Cardiac septum (tissue), 1 donor: Measurements from ENCODE around the gene MTHFD1L. TPM values are rescaled to one million over a fixed set of nuclear protein-coding genes. Genes with fewer than 3 reads are reported as not detected.

Experiments
- DNase-seq: peaks from one replicate; pipeline ENCODE4 v3.0.0-alpha.2; 2020; ENCODE audit warnings: low spot score
- intact Hi-C: fragments of 100-400 bp; cut with DNase I; formaldehyde crosslinking; loops from one replicate; pipeline ENCODE4 v1.14.0; 2022
- total RNA-seq: library from RNA; stranded (reverse); fragmentation: NEBNext Ultra II Directional; extraction: Animal tissue kit (Norgen Biotek cat#: 25700); gene quantifications from one replicate; pipeline ENCODE4 v1.2.1, GENCODE V29; 2021
- donor health status: DM: no; HTN: no; CAD: no.

MTHFD1L gene
- total RNA-seq, 1 donor from 2014 or later: 5.3 TPM

DNA sequence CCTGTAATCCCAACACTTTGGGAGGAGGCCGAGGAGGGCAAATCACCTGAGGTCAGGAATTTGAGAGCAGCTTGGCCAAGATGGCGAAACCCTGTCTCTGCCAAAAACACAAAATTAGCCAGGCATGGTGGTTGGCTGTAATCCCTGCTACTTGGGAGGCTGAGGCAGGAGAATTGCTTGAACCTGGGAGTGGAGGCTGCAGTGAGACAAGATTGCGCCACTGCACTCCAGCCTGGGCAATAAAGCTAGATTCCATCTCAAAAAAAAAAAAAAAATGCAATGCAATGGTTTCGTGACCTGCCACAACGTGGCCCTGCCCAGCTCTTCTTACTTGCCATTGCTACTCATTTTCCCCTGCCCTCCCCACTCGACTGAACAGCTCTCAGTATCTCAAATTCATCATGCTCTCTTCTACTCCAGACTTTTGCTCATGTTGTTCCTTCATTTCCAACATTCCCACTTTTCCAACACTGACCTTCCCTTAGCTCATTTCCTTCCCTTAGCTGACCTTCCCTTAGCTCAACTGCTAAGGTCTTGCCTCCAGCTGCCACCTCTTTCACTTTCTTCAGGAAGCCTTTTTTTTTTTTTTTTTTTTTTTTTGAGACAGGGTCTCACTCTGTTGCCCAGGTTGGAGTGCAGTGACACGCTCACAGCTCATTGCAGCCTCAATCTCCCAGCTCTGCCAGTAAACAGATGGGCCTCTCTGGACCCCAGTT, 2.1 kb upstream of the MTHFD1L start:
- intact Hi-C loops: no loop called here
- no peak for DNase-seq

DNA sequence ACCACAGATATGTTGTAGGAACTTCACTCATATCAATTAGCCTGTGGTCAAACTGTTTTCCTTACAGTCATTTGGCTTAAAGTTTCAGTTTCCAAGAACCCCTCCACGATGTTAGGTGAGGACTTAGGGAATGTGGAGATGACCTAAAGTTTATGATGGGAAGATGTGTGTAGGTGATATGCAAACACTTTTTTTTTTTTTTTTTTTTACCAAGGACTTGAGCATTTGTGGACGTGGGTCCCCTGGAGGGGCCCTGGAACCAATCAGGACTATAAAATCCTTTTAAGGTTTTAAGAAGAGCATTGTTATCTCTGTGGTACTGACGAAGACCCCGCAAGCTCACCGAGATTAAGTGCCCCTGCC, 478 bp upstream of the MTHFD1L start:
- intact Hi-C loops: no loop called here

DNA sequence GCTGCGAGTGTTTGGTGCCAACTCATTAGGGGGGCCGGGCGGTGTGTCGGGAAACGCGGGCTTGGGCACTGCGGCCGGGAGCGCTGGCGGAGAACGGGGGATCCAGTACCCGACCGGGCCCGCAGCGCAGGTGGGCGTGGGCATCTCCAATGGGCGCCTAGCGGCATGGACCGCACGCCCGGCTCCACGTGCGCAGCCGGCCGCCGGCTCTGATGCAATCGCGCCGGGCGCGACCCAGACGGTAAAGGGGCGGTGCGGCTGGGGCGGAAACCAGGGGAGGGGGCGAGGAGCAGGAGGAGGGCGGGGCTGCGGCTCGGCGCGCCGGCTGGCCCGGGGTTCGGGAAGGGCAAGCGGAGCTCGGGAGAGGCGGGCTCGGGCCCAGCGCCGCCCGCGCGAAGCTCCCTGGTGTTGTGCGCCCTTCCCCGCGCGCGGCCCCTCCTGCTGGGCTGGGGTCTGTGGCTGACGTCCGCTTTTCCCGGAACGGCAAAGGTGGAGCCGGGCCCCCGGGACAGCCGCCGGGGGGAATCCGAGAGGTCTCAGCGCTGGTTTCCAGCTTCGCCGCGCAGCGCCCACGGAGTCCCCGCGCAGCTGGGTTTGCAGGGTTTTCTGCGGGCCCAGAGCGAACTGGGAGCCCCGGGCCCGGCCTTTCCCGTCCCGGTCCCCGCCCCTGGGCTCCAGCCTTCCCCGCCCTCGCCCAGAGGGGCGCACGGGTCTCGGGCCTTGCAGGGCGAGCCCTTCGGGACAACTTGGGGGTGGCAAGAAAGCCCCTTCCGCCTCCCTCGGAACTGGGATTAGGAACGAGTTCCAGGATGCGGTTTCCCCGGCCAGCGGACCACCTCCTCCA, 867 bp downstream of the MTHFD1L start:
- DNase-seq: peak; percentile 92
- intact Hi-C loops: no loop called here

More for the DNA sequence above, 478 bp upstream of the MTHFD1L start:
- DNase-seq: no peak

DNA sequence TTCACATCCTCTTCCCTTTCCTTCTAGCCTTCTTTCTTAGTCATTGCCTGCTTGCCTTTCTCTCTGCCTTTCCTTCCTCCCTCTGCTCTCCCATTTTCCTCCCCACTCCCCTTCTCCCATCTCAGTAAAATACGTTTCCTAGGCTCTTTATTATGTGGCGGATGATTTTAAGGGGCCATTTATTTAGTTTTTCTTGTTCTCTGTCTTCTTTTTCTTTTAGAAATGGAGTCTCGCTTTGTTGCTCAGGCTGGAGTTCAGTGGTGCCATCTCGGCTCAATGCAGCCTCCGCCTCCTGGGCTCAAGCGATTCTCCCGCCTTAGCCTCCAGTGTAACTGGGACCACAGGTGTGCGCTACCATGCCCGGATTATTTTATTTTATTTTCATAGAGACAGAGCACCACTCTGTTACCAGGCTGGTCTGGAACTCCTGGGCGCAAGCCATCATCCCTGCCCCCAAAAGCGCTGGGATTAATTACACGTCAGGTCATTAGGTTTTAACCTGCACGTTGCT, 1.5 kb downstream of the MTHFD1L start:
- DNase-seq: no peak
- intact Hi-C loops: no loop called here

DNA sequence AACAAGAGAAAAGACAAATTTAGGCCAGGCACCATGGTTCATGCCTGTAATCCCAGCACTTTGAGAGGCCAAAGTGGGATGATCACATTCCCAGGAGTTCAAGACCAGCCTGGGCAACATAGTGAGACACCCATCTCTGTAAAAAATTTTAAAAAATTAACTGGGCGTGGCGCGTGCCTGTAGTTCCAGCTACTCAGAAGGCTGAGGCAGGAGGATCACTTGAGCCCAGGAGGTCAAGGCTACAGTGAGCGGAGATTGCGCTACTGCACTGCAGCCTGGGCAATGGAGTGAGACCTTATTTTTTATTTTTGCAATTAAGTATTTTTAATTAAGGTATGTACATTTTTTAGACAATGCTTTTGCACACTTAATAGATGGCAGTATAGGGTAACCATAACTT, 3.3 kb downstream of the MTHFD1L start:
- no peak for DNase-seq
- intact Hi-C loops: no loop called here

DNA sequence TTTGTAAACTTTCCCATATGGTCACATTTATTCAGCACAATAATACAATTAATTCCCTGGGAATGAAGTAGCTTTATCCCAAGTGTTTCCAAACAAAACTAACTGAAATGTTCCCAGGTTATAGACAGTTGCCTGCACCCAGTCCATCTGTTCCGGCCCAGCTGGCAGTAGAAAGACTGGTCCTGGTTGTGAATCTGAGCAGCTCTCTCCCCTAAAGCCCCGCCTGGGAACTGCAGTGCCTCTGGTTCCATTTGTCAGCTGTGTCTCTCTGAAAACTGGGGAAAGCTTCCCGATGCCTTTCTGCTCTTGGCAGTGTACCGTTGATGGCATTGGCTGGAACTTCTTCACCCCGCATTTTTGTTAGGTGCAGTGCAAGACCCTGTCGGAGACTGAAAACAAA, 8.7 kb downstream of the MTHFD1L start:
- no peak for DNase-seq
- intact Hi-C loops: no loop called here

DNA sequence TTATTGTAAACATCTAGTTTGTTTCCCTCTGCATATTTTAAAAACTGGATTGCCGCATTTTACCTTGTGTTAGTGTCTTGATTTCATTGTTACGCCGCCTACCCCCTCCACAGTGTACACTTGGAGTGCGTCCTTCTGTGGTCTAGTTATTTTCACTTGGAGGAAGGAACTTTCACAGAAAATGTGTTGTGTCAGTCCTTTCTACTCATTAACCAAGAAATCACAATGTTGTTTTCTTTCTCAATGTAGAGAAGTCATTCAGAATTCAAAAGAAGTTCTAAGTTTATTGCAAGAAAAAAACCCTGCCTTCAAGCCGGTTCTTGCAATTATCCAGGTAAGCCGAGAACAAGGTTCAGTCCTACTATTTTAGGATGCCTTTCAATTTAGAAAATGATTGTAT, 10.3 kb downstream of the MTHFD1L start:
- intact Hi-C loops: no loop called here
- no peak for DNase-seq

DNA sequence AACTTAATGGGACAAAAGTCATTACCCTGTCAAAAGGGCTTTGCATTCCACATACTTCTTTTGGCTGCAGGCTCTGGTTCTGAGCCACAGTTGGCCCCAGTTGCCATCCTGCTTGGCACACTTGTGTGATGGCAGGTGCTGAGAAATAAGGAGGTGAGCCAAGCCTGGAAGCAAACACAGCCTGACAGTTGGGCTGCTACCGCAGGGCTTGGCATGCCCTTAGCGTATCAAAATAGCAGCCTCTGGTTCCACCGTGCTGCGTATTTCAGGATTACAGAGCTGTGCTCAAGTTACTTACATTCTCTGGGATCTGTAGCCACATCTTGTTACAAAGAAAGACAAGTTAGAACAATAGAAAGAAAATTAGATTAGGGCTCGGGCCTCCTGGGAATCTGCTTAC, 11.1 kb downstream of the MTHFD1L start:
- DNase-seq: no peak

DNA sequence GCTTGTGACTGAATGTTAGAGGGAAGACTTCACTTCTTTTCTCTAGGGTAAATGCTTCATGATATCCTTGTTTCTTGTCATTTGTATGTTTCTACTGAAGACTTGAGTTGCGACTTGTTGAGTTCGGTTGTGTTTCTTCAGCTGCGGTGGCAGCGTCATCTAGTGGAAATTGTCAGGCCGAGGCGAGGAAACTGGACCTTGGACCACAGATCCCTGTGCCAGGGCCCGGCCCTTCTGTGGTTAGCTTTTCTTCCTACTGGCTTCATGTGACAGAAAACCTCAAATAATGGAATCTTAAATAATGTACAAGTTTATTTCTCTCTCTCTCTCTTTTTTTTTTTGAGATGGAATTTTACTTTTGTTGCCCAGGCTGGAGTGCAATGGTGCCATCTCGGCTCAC, 12.4 kb downstream of the MTHFD1L start:
- intact Hi-C loops: no loop called here
- no peak for DNase-seq

More for the DNA sequence above, 11.1 kb downstream of the MTHFD1L start:
- intact Hi-C loops: no loop called here

DNA sequence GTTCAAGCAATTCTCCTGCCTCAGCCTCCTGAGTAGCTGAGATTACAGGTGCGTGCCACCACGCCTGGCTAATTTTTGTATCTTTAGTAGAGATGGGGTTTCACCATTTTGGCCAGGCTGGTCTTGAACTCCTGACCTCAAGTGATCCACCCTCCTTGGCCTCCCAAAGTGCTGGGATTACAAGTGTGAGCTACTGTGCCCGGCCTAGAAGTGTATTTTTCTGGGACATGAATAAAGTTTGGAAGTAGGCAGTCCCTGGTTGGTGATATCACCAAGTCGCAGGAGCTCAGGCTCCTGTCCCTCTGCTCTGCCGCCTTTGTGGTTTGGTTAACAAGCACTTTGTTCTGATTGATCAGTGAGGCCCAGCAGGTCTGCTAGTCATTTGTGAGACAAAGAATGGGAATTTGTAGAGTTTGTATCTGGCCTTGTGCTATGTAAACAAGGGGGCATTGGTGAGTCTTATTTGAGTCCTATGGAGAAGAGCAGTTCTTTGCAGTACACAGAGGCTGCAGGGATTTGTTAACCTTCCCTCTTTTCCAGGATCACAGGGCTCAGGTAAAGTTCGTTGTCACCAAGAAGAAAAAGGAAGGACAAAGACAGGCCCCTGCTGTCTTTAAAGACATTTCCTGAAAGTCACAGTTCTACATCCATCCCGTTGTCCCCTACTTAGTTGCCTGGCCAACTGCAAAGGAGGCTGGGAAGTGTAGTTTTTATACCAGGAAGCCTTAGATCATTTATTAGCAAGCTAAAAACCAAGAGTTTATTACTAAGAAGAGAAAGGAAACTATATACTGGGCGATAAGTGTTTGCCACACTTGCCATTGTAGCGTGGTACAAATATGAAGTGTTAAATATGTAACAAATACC, 13.1 kb downstream of the MTHFD1L start:
- no peak for DNase-seq
- intact Hi-C loops: no loop called here

DNA sequence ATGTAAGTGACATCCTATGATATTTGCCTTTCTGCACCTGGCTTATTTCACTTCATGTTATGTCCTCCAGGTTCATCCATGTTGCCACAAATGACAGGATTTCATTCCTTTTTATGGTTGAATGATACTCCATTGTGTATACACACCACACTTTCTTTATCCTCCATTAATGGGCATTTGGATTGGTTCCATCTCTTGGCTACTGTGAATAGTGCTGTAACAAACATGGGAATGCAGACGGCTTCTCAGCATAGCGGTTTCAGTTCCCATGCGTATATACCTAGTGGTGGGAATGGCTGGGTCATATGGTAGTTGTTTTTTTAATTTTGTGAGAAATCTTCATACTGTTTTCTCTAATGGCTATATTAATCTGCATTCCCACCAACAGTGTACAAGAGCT, 14.8 kb downstream of the MTHFD1L start:
- DNase-seq: no peak
- intact Hi-C loops: no loop called here

DNA sequence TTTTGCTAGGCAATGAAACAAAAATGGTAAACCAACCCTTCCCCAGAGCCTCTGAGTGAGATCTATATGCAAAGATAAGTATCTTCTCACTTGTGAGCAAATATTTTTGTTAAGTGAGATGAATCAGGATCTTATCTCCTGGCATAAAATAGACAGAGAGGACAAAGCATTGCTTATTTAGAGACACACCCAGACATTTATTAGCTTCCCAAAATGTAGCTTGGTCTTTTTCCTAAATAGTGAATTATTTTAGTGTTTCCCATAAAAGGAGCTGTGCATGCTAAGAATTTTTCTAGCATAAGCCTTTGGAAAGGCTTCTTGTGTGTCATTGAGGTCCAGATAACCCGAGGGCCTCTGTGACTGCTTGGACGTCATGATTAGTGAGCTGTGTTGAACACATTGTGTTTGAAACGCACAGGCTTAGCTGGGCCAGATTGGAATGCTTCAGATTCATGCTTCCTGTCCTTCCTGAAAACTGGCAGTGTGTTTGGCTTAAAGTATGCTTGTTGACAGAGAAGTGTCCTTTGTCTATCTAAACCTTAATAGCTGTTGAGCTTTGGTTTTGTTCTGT, 16.5 kb downstream of the MTHFD1L start:
- intact Hi-C loops: no loop called here
- no peak for DNase-seq

DNA sequence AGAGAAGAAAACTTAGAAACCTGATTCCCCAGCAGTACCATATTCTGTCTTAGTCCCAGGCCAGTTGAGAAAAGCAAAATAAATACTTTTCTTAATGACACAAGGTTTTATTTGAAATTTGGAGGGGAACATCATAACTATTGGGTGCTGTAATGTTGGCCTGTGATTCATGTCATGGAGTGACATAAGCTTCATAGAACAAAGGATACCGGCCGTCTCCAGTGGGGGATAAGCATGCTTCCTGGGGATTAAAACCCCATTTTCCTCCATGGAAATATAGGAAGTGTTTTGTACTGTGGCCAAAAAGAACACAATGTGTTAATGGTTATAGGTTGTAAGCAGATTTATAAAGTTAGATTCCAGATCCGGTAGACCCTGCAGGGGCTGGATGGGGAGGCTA, 18.0 kb downstream of the MTHFD1L start:
- no peak for DNase-seq
- intact Hi-C loops: no loop called here

DNA sequence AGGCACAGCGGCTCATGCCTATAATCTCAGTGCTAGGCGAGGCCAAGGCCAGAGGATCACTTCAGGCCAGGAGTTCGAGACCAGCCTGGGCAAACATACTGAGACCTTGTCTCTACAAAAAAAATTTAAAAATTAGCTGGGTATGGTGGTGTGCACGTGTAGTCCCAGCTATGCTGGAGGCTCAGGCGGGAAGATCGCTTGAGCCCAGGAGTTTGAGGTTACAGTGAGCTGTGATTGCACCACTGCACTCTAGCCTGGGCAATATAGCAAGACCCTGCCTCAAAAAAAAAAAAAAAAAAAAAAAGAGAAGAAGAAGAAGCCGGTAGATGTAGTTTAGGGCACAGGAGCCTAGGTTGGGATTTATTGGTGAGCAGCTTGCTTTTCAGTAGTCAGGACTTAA, 20.7 kb downstream of the MTHFD1L start:
- DNase-seq: no peak

DNA sequence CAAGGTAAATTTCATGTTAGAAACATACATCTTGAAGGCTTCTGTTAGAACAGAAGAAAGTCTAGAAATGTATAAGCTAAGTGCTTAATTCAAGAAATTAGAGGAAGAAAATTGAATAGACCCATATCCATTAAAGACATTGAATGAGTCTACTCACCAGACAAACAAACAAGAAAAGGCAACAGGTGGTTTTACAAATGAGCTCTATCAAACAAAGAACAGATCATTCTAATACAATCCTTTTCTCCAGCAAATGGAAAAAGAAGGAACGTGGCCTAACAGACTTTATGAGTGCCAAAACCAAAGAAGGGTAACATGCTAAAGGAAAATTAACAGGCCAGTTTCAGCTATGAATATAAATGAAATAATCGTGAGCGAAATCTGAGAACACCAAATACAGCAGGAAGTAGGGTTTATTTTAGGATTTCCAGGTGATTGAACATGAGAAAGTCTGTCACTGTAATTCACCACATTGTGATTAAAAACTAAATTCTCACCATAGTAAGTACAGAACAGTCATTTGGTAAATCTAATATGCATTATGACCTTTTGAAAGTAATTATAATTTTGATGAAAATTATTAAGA, 22.6 kb downstream of the MTHFD1L start:
- intact Hi-C loops: no loop called here
- DNase-seq: no peak

More for the DNA sequence above, 20.7 kb downstream of the MTHFD1L start:
- intact Hi-C loops: no loop called here

DNA sequence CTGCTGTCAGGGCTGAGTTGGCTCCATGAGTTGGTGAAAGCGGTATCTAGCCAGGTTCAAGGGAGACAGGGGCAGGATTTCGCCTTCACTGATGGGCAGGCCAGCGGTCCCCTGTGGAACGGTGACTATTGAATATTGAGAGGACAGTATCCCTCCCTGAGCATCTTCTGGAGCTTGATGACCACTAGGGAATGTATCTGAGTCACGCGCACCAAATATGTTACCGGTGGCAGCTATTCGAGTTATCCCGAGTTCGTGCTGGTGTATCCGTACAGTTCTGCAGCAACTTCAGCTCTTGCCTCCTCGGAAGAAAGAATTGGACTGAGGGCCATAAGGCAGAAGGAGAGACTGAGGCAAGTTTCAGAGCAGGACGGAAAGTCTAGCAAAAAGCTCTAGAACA, 24.8 kb downstream of the MTHFD1L start:
- DNase-seq: no peak
- intact Hi-C loops: loop anchor here (5.0 kb wide), 1 partner anchor 122 kb away; no protein-coding TSS in a partner anchor

DNA sequence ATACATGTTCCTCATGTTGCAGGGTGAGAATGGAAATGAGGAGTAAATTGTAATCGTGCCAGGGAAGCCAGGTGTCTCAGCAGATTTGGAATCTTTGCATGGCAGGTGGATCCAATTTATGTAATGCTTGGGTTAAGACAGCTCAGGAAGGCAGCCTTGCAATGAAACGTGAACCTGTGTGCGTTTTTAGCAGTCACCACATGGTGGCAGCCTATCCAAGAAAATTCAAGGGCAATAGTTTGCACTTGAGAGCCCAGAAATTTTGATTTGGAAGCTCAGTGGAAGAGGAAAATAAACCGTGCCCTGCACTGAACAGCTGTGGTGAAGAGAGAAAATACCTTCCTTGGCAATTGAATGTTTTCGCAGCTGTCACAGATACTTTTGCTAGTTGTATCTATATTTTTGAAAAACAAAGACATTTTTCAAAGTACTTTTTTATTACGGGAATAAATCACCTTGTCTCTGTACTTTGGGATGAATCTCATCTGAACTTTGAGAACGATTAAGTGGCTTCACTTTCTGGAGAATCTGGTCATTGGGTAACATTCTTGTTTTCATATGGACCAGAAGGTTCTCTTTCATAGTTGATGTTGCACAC, 26.5 kb downstream of the MTHFD1L start:
- intact Hi-C loops: loop anchor here (2.0 to 5.0 kb wide), 2 partner anchors 120 to 433 kb away; no protein-coding TSS in a partner anchor
- peak; percentile 83 for DNase-seq

DNA sequence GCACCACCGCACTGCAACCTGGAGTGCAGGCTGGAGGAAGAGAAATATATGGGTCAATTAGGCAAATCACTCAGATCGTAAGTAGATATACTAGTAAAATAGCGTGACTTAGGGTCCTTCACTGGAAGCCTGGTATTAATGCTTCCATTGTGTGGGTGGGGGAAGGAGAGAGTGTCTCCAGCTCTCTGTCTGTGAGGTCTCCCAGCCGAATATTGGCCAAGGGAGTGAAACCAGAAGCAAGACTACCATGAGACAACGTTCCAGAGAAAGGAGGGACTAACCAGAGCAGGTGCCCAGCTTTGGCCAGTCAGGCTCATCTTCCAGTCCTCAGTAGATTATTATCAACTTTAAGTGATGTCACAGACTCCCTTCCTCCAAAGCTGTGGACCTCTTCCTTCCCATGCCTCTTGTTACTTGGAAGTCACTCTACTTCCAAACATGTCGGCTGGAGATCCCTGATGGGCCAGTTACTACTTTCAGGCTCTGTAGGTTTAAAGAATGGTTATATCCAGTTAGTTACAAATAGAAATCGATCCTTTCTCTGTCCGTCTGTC, 28.8 kb downstream of the MTHFD1L start:
- DNase-seq: no peak
- intact Hi-C loops: loop anchor here (5.0 kb wide), 1 partner anchor 118 kb away; no protein-coding TSS in a partner anchor
